Activated T-cell treated with anti-CD3 and anti-CD28 coated beads, Interleukin-2, amount 50 U/mL, for 48 hours (primary cell): ENCODE measurements around the gene BACE1.

Experiments
- DNase-seq, 2 experiments: peaks; one replicate each; pipeline ENCODE4 v3.0.0-alpha.2; 2020

Gene BACE1

DNA sequence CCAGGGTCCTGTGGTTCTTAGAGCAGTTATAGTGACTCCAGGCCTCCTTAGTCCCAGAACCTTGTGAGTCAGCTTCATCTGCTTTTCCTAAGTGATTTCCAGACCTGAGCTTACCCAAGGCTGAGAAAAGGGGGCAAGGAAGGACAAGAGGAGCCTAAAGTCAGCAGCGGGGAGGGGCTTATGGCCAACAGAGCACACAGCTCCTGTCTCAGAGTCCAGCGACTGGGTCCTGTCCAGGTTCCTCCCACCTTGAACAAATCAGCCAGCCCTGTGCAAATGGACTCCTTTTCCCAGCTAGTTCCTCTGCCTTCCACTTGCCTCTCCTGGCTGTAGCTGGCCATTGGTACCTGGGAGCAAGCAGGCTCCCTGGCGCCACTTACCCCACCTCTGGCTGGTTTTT lies 10.9 kb downstream of the BACE1 start:
- no peak for DNase-seq

DNA sequence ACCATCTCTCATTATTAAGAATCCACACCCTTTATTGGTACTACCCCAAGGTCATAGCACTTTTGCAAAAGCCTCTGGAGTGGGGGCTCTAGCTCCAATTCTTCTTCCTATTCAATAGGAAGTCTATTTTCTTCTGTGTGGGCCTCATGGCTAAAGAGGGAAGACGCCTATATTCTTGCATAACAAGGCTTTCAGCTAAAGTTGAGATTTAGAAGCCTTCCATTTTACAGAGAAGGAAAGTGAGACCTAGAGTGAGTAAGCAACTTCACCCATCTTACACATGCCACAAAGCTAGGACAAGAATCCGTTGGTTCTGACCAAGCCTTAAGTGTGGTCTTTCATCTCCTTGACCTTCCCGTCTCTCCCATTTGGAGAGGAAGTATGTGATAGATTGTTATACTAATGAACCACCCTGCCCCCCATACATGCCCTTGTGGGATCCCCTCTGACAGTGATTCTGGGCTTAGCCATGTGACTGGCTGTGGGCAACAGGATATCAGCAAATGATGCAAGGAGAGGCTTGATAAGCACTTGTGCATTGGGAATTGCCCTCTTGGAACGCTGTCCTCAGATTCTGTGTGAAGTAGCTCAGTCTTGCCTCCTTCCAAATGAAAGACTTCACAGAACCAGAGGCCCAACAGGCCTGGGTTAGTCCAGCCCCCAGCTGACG lies 12.3 kb downstream of the BACE1 start:
- no peak for DNase-seq

DNA sequence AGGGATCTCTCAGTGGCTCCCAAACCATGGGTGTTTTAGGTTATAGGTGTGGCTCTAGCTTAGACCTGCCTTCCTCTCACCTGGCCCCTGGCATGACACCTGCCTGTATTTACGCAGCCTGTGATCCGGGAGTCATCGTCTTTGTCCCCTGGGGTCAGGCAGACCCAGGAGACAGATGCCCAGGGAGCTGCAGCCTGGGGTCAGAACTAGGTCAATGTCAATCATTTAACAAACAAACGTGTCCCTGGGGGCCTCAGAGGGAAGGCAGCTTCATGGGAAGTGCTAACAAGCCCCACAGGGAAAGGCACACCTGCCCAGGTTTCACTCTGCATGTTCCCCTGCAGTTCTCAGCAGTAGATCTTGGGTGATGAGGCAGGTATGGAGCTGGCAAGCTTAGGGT lies 13.0 kb downstream of the BACE1 start:
- DNase-seq = no peak

DNA sequence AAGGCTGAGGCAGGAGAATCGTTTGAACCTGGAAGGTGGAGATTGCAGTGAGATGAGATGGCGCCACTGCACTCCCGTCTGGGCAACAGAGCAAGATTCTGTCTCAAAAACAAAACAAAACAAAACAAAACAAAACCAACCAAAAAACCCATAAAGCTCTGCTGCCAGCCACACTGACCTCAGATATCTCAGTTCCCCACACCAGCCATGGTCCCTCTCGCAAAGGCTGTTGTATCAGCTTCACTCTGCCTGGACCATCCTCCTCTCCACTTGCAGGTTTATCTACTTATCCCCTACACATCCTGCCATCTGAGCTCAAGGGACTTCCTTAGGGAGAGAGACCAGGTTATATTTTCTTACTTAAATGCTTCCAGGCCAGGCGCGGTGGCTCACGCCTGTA lies 13.8 kb downstream of the BACE1 start:
- DNase-seq = no peak

- DNase-seq = no peak
Measured at GRCh38 chr11:117300773-117301172, 15.3 kb downstream of the BACE1 start.

DNA sequence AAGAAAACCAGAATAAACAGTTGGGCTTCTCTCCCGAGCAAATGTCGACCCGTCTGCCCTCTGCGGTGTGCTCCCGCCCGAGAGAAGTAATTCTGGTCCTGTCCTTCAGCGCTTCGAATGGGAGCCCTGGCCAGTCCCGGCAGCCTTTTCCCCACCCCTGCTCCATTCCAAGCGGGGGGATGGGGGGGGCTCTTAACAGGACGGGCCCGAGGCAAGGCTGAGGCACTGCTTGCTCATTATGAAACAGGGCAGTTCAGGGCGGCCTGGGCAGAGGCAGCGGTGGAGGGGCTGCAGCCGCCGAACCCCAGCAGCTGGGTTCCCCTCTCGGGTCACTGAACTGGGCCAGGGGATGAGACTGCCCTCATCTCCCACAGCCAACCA lies 15.8 kb downstream of the BACE1 start:
- no peak for DNase-seq

- DNase-seq = no peak
Measured at GRCh38 chr11:117299351-117300282, 16.4 kb downstream of the BACE1 start.

- no peak for DNase-seq
Measured at GRCh38 chr11:117298195-117298594, 17.9 kb downstream of the BACE1 start.

DNA sequence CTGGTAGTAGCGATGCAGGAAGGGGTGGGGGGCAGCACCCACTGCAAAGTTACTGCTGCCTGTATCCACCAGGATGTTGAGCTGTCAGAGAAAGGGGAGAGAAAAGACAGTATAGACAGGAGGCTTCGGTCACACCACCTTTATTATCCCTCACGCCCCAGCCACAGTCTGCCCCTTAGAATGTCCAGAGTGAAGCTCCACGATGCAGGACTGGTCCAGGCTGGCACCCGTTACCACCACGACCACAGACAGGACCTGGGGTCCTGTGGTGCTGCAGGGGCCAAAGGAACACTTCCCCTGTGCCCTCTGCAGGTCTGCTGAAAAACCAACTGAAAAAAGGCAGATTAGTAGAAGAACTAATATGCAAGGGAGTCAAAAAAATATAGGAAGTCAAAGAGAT lies 19.2 kb downstream of the BACE1 start:
- DNase-seq = no peak

DNA sequence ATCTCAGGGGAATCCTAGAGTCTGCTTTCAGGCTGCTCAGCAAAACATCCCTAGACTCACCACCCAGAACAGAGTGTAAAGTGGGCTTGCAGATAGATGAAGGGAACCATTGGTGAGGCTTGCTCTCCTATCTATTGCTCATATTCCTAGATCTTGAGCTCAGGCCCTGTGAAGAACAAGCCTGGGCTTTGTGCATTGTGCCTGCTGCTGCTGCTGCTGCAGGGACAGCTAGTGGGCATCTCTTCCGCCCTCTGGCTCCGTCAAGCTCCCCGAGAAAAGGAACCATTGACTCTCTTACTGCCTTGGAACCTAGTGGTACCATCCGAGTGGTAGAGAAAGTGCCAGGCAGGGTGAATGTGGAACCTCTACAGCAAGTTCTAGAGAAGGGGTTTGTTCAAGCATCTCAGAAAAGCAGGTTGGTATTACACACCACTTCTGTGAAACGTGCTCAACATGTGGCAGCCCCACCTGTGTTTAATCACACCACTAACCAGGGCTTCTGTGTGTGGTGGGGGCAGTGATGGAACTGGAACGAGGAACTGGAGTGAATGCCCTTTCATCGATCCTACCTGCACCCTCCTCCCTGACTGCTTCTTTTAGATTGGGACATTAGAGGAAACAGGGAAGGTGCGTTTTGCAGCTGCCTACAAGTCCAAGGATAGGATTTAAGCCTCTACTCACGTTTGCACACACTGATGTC lies 20.5 kb downstream of the BACE1 start:
- no peak for DNase-seq

- DNase-seq = no peak
Measured at GRCh38 chr11:117292616-117293015, 23.4 kb downstream of the BACE1 start.

GRCh38 chr11:117290809-117291396 lies 25.2 kb downstream of the BACE1 start, which contains the start of gene BACE1-AS:
Gene BACE1-AS, plus strand, starts transcription at chr11:117291346.
- DNase-seq = no peak

DNA sequence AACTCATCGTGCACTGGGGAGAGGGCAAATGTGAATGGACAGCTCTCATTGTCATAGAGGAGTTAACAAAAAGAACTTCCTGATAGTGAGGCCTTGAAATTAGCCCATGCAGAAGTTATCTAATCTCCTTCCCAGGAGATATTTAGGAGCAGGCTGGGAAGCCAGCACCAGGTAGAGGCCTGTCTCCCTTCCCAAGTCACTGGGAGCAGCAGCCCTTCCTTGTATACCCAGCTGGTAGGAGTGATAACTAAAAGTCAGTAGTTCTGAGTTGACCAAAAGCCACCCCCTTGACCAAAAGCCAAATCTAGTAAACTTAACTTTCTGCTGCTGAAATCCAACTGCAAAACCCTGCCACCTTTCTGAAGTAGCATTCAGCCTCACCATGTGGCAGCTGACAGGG lies 26.3 kb downstream of the BACE1 start:
- DNase-seq = no peak

DNA sequence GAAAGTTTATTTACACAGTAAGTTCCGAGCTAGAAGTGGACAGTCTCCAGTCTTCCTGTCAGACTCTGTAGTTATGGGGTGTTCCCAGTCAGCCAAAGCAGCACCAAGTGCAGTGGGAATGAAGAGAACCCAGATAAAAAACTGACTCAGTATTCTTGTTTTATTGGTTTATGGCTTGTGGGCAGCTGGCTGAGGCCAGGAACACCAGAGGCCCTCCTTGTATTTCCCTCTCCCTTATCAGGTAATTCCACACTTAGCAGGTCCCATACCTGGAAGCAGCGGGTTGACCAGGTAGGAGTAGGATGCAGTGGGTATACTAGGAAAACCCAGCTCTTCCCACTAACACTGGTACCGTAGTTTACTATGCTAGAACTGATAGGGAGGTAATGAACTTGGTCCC lies 28.4 kb downstream of the BACE1 start:
- no peak for DNase-seq

DNA sequence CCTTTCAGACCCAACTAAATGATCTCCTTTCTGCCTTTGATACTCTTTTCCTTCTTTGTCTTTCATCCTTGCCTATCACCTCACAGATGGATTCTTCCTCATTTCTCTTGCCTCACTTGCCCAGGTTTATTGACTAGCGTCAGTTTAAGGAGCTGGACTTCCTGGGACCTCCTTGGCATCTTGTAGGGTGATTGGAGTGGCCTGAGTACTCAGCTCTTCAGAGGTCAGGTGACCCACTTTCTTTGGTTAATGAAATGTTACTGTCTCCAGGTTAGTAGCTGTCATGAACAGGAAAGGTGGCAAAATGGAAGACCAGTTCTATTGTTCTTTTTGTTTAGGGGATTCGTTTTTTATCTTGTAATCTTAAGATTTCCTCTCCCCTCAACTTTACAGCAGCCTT lies 29.5 kb downstream of the BACE1 start:
- no peak for DNase-seq

GRCh38 chr11:117284053-117284452 lies 32.0 kb downstream of the BACE1 start:
- DNase-seq = no peak

GRCh38 chr11:117282956-117283355 lies 33.1 kb downstream of the BACE1 start:
- DNase-seq = no peak

DNA sequence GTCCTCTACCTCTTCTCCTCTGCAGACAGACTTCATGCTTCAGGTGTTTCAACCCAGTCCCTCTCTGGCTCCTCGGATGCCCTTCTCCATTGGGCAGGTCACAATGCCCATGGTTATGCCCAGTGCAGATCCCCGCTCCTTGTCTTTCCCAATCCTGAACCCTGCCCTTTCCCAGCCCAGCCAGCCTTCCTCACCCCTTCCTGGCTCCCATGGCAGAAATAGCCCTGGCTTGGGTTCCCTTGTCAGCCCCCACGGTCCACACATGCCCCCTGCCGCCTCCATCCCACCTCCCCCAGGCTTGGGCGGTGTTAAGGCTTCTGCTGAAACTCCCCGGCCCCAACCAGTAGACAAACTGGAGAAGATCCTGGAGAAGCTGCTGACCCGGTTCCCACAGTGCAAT lies 34.2 kb downstream of the BACE1 start:
- DNase-seq = no peak

DNA sequence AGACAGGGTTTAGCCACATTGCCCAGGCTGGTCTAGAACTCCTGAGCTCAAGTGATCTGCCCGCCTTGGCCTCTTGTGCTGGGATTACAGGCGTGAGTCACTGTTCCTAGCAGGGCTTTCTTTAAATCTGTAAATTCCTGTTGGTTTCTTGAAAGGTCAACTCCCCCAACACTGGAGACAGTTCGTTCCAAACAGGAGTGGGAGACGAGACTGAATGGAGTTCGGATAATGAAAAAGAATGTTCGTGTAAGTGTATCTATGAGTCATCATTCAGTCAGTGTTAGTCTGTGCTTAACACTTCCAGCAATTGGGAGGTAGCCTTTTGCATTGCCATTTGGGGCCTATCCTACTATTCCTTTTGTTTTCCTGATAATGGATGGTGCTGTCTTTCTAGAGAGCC lies 34.9 kb downstream of the BACE1 start:
- DNase-seq = no peak

GRCh38 chr11:117279711-117280376 lies 36.2 kb downstream of the BACE1 start:
- DNase-seq = no peak

DNA sequence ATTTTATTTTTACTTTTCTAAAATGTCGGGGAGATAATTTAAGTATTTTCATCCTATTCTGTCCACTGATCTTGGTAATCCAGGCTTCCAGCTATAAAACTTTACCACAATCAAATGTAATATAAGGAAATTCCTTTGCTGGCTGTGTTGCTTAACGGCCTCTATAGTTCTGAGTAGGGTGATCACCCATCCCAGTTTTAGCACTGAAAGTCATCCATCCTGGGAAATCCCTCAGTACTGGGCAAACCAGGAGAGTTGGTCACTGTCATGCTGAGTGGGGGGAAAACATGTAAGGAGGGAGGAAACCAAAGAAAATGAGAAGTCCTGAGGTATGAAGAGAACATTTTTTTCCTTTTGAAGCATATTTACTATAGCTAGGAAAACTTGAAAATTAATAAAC lies 37.7 kb downstream of the BACE1 start:
- no peak for DNase-seq

DNA sequence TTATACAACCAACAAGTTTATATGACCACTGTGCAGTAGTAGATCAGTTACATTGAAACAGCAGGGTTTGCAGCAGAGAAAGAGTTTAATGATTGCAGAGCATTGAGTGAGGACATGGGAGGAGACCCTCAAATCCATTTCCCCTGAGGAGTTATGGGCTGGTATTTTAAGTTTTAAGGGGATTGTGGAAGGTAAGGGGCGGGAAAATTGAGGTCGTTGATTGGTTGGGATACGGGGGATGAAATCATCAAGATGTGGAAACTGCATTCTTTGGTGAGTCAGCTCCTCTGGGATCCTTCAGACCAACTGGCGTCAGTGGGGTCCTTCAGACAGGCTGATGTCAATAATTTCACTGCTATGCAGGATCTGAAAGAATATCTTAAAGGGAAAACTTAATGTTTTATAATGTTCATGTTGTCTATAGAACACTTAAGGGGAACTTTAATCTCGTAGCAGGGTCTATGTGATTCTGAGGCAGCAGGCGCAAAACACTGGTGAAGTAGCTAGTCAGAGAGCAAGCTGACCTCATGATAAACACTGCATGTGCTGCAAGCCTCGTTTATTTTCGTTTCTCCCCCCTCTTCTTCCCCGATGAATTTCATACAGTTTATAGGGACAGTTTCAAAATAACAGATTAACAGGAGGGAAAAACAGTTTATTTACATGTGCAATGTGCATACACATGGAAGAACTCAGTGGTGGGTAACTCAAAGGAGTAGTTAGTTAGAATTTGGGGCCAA lies 42.3 kb downstream of the BACE1 start:
- DNase-seq = no peak
